Cerebellar nuclear complex (tissue), 1 donor: ENCODE measurements around the gene LIMA1.

Experiments
- DNase-seq, 2 experiments: peaks; one replicate each; lab custom pipeline; 2025; lab: John Stamatoyannopoulos, UW

LIMA1 gene

GRCh38 chr12:50145439-50145838 is 137.9 kb downstream of the LIMA1 start:
- DNase-seq: no peak

GRCh38 chr12:50142993-50143392 is 140.3 kb downstream of the LIMA1 start:
- DNase-seq: no peak

DNA sequence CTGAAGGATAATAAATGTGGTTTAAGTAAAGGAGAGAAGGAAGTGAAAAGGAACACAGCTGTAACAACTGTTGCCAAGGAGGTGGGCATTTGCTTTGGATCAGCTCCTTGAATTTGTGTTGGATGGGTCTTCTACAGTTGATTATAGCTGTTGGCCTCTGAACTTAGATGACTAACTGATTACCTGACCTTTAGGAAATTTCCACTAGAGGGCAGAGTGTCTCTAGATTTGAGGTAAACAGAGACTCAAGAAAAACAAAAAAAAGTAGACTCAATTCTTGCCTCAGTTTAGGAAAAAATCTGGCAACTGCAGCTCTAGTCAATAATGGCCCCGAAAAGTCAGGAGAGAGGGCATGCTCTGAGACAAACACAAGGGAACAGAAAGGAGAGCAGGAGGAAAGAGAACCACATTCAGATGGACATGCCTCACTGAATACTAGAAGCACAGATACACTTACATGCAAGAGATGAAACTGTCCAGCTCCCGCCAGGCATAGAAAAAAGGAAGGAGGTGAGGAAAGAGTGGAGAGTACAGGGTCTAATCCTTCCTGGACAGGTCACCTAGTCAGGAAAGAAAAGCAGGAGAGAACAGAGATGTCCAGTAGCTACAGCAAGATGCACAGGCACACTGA is 150.7 kb downstream of the LIMA1 start:
- peak in 1 of 2 experiments; percentile 21 for DNase-seq

GRCh38 chr12:50129290-50129689 is 154.0 kb downstream of the LIMA1 start:
- no peak for DNase-seq

GRCh38 chr12:50127546-50127945 is 155.8 kb downstream of the LIMA1 start:
- DNase-seq: no peak
